ENCODE measurements around the gene RPF1. TPM values are rescaled to one million over a fixed set of nuclear protein-coding genes. Genes with fewer than 3 reads are reported as not detected.

RPF1 gene
- total RNA-seq, 1 experiment from 2014 or later, result 36.1 TPM

GRCh38 chr1:84430546-84430945, 48.5 kb upstream of the RPF1 start:
- Histone ChIP-seq H2BK12ac (ENCODE audit: insufficient read length, low read depth, low read length) (no peak overlapping the region), H3K4ac (ENCODE audit: low read depth, low read length) (no peak overlapping the region), H2BK5ac (ENCODE audit: insufficient read length, low read length) (no peak overlapping the region), H3K4me2 (ENCODE audit: insufficient read depth, insufficient read length, low read length) (no peak overlapping the region), H3K23ac (ENCODE audit: insufficient read length, low read depth, low read length) (no peak overlapping the region), H4K5ac (ENCODE audit: insufficient read length, low read depth, low read length) (no peak overlapping the region), H2AK5ac (ENCODE audit: insufficient read length, low read length) (no peak overlapping the region), H3K9ac (ENCODE audit: extremely low read depth, insufficient read length, low read length) (no peak overlapping the region), H2BK20ac (ENCODE audit: low read depth, low read length, poor library complexity, severe bottlenecking) (no peak overlapping the region), H3K27me3 (ENCODE audit: insufficient read depth, low read length) (no peaks in the 10 kb centered on the region), H2BK15ac (ENCODE audit: low read depth, low read length) (no peak overlapping the region), H3K23me2 (ENCODE audit: insufficient read length, low read depth, low read length, poor library complexity, severe bottlenecking) (no peaks in the 10 kb centered on the region), H4K20me1 (ENCODE audit: control insufficient read depth, insufficient read depth, insufficient read length) (no peaks in the 10 kb centered on the region), H3T11ph (ENCODE audit: low read length) (no peak overlapping the region), H3K79me2 (ENCODE audit: insufficient read depth, low read length) (no peaks in the 10 kb centered on the region), H3K79me1 (ENCODE audit: insufficient read depth, low read depth, low read length, poor library complexity, severe bottlenecking) (no peaks in the 10 kb centered on the region), H3K18ac (ENCODE audit: insufficient read length, low read depth, low read length) (no peak overlapping the region), H4K8ac (replicated peaks; ENCODE audit: insufficient read length, low read depth, low read length) (no peak overlapping the region), H3K4me1 (ENCODE audit: insufficient read depth, low read length) (no peaks in the 10 kb centered on the region), H3K56ac (ENCODE audit: insufficient read length, low read depth, low read length) (no peak overlapping the region), H3K9me3 (ENCODE audit: control insufficient read depth, low read depth, low read length) (no peaks in the 10 kb centered on the region), H4K91ac (ENCODE audit: insufficient read length, low read depth, low read length) (no peak overlapping the region), H2AFZ (ENCODE audit: low read length) (no peak overlapping the region), H3K27ac (ENCODE audit: insufficient read length, low read depth, low read length) (no peak overlapping the region), H3K14ac (ENCODE audit: insufficient read depth, low read length) (no peak overlapping the region), H2BK120ac (ENCODE audit: low read depth, low read length, poor library complexity, severe bottlenecking) (no peak overlapping the region)
- Mint-ChIP-seq H3K27ac (no peak overlapping the region), H3K4me1 (peaks cover 0 to 3% of the 10 kb centered on the region in 2 experiments; a peak in 1 of 4 replicates), H3K27me3 (ENCODE audit: low read depth) (peaks cover 2% of the 10 kb centered on the region; the same call in 1 of the 2 replicates), H3K4me3 (no peak overlapping the region), H3K9me3 (peaks cover 4 to 9% of the 10 kb centered on the region in 2 experiments), H3K36me3 (ENCODE audit: insufficient read depth in 1 of 3, low read depth in 3 of 3) (peaks cover 0 to 11% (median 0%) of the 10 kb centered on the region in 3 experiments; a peak in 2 of 7 replicates)
- TF ChIP-seq CTCF (conservative IDR thresholded peaks at IDR 0.05), result no peak
- no CpG with 5 or more reads among the region's 2 CpGs for WGBS (ENCODE audit: extremely low coverage, insufficient read length, low lambda C conversion rate)
- DNase-seq, result no peak
